OCI-LY3 (cell line): ENCODE measurements around the gene HOXA4.

Source experiments
- H2AFZ ChIP-seq: fragments of 200-600, 300-600 bp; shearing (Covaris generic); 2 replicates; pipeline ENCODE4 v1.6.0; 2014; ENCODE audit warnings: antibody characterized with exemption, low read depth, low read length
- H3K27ac ChIP-seq: fragments of 200-600, 300-600 bp; sonication (generic); 2 replicates; pipeline ENCODE4 v1.5.1; 2014; ENCODE audit warnings: mild to moderate bottlenecking, low read length, moderate library complexity, mixed read lengths
- H3K27me3 ChIP-seq: fragments of 200-600, 300-600 bp; sonication (generic); 2 replicates; pipeline ENCODE4 v1.6.1; 2014; ENCODE audit warnings: low read depth, low read length, mixed read lengths
- H3K36me3 ChIP-seq: fragments of 200-600, 300-600 bp; sonication (generic); replicated peaks from 2 replicates; pipeline ENCODE3; 2014; ENCODE audit warnings: low read depth, low read length, mixed read lengths
- H3K4me1 ChIP-seq: fragments of 300-600, 200-600 bp; sonication (generic); 2 replicates; pipeline ENCODE4 v1.6.1; 2014; ENCODE audit warnings: low read length, mixed read lengths
- H3K4me2 ChIP-seq: fragments of 200-600, 300-600 bp; sonication (generic); 2 replicates; pipeline ENCODE4 v1.6.1; 2014; ENCODE audit warnings: low read length, mixed read lengths
- H3K4me3 ChIP-seq: fragments of 300-600, 200-600 bp; sonication (generic); 2 replicates; pipeline ENCODE4 v1.5.1; 2014; ENCODE audit warnings: antibody characterized with exemption, mild to moderate bottlenecking, low read length, moderate library complexity
- H3K79me2 ChIP-seq: fragments of 300-600, 200-600 bp; shearing (Covaris generic); 2 replicates; pipeline ENCODE4 v1.6.1; 2014; ENCODE audit warnings: mild to moderate bottlenecking, low read length, mixed read lengths
- H3K9ac ChIP-seq: fragments of 300-600, 200-600 bp; shearing (Covaris generic); 2 replicates; pipeline ENCODE4 v1.6.0; 2014; ENCODE audit warnings: mild to moderate bottlenecking, low read length, moderate library complexity
- H3K9me3 ChIP-seq: fragments of 200-600, 300-600 bp; shearing (Covaris generic); 2 replicates; pipeline ENCODE4 v1.6.1; 2014; ENCODE audit warnings: low read length, mixed read lengths; ENCODE audit not compliant: insufficient read depth
- H4K20me1 ChIP-seq: fragments of 200-600, 300-600 bp; sonication (generic); 2 replicates; pipeline ENCODE4 v1.6.1; 2016; ENCODE audit warnings: low read length, mixed read lengths; ENCODE audit not compliant: insufficient read depth
- EZH2phosphoT487 ChIP-seq: fragments of 200-600 bp; shearing (Covaris generic); IDR thresholded peaks from 2 replicates; pipeline ENCODE4 v1.6.1; 2018; ENCODE audit warnings: antibody characterized with exemption, mixed run types, low read depth
- TF ChIP-seq, protein P1 (sequence below): fragments of 200-600, 300-600 bp; sonication (generic); IDR thresholded peaks from 2 replicates; pipeline ENCODE4 v1.5.1; 2014; ENCODE audit warnings: antibody characterized with exemption, low read length, low read depth

Gene HOXA4

DNA sequence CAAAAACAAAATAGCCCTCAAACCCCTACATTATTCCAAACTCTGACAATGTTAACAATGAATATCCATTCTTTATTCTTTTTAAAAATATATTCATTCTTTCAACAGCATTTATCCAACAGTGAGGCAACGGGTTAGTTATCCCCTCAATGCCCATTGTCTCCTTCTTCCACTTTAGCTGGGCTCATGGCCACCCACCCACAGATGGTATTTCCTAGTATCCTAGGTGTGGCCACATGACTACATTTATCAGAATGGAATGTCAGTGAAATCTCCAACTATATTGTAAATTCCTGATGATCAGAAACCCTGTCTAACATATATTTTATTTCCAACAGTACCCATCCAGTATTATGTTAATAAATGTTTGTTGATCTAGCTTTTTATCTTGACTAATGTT is 48.4 kb downstream of the HOXA4 start:
- no peak for TF ChIP-seq EZH2phosphoT487
- TF ChIP-seq, protein P1, sequence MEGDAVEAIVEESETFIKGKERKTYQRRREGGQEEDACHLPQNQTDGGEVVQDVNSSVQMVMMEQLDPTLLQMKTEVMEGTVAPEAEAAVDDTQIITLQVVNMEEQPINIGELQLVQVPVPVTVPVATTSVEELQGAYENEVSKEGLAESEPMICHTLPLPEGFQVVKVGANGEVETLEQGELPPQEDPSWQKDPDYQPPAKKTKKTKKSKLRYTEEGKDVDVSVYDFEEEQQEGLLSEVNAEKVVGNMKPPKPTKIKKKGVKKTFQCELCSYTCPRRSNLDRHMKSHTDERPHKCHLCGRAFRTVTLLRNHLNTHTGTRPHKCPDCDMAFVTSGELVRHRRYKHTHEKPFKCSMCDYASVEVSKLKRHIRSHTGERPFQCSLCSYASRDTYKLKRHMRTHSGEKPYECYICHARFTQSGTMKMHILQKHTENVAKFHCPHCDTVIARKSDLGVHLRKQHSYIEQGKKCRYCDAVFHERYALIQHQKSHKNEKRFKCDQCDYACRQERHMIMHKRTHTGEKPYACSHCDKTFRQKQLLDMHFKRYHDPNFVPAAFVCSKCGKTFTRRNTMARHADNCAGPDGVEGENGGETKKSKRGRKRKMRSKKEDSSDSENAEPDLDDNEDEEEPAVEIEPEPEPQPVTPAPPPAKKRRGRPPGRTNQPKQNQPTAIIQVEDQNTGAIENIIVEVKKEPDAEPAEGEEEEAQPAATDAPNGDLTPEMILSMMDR = no peak
- Histone ChIP-seq H2AFZ (no peak overlapping the region), H3K4me3 (no peak overlapping the region), H3K27me3 (no peaks in the 10 kb centered on the region), H4K20me1 (no peaks in the 10 kb centered on the region), H3K9ac (no peak overlapping the region), H3K36me3 (no peaks in the 10 kb centered on the region), H3K4me1 (peaks cover 11% of the 10 kb centered on the region; the same call in 1 of the 2 replicates), H3K27ac (no peak overlapping the region), H3K9me3 (no peaks in the 10 kb centered on the region), H3K79me2 (no peaks in the 10 kb centered on the region), H3K4me2 (no peak overlapping the region)

DNA sequence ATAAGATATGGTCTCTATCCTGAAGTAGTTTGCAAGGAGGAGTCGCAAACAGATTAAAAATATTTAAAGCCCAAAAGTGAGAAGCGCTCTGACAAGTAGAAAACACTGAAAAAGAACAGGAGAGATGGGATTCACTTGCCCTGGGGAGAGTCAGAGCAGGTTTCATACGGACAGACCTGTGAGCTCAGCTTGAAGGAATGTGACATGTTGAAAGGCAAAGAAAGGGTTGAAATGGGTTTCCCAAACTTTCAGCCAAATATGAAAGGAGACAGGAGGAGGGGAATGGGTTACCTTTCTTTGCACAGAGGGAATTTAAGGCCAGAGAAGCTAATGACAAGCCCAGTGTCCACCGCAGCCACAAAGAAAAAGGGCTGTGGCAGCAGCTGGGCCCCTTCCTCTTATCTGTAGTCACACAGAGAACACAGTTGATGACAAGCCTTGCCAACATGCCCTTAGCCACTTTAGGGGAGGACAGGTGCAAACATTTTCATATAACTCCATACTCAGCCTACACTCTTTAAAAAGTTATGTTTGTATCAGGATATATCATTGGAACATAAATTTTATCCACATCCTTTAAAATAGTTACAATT is 49.6 kb downstream of the HOXA4 start:
- H3K4me3 ChIP-seq = no peak overlapping the region
- H3K9ac ChIP-seq = no peak overlapping the region
- no peak overlapping the region for H3K27ac ChIP-seq
- no peaks in the 10 kb centered on the region for H3K36me3 ChIP-seq
- no peak overlapping the region for H2AFZ ChIP-seq
- H4K20me1 ChIP-seq = no peaks in the 10 kb centered on the region
- peaks cover 11% of the 10 kb centered on the region; the same call in 1 of the 2 replicates for H3K4me1 ChIP-seq
- no peaks in the 10 kb centered on the region for H3K9me3 ChIP-seq
- H3K27me3 ChIP-seq = no peaks in the 10 kb centered on the region
- H3K4me2 ChIP-seq = no peak overlapping the region
- H3K79me2 ChIP-seq = no peaks in the 10 kb centered on the region
- TF ChIP-seq EZH2phosphoT487 = no peak
- TF ChIP-seq, protein P1 = no peak

DNA sequence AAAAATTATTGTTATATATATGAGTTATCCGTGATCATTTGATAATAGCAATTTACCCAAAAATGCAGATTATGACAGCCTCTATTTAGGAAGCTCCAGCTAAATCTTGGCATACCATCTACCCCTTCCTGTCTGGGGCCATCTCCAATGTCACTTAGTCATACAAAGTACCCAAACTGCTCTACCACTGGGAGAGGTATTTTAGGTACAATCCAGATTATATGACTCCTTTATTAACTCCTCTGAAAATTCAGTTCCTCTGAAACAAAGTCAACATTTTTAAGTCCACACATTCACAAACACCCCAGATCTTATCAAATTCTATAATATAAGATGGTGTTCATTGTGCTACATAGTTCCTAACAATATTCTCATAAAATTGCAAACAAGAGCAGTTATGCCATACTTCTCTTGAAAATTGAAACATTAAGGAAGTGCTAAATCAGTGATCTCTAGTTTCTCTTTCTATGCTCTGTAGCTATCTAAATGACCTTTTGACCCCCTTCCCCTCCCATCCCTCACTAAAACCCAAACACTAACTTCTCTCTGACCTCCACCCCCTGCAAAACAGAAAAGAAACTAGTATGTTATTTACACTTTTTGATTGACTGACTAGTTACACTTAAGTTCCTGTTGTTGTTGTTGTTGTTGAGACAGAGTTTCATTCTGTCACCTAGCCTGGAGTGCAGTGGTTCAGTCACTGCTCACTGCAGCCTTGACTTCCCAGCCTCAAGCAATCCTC is 51.2 kb downstream of the HOXA4 start:
- no peak overlapping the region for H3K9ac ChIP-seq
- H3K4me2 ChIP-seq = peak overlapping the region; percentile 18; the same call in 1 of the 2 replicates
- H4K20me1 ChIP-seq = no peaks in the 10 kb centered on the region
- H3K9me3 ChIP-seq = no peaks in the 10 kb centered on the region
- no peak overlapping the region for H3K4me3 ChIP-seq
- no peak overlapping the region for H2AFZ ChIP-seq
- H3K27ac ChIP-seq = no peak overlapping the region
- H3K4me1 ChIP-seq = peaks cover 11% of the 10 kb centered on the region; the same call in 1 of the 2 replicates
- H3K36me3 ChIP-seq = no peaks in the 10 kb centered on the region
- no peaks in the 10 kb centered on the region for H3K27me3 ChIP-seq
- no peaks in the 10 kb centered on the region for H3K79me2 ChIP-seq
- TF ChIP-seq, protein P1 = no peak
- no peak for TF ChIP-seq EZH2phosphoT487

DNA sequence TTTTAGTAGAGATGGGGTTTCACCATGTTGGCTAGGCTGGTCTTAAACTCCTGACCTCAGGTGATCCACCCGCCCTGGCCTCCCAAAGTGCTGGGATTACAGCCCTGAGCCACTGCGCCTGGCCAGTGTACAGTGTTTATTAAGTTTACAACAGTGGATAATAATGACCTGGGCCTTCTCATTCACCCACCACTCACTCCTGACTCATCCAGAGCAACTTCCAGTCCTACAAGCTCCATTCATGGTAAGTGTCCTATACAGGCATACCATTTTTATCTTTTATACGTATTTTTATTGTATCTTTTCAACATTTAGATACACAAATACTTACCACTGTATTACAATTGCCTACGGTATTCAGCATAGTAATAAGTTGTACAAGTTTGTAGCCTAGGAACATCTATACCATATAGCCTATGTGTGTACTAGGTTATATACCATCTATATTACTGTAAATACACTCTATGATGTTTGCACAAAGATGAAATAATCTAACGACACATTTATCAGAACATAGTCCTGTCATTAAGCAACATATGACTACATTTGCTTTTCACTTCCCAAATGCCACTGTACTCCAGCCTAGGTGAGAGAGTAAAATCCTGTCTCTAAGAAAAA is 51.8 kb downstream of the HOXA4 start:
- H4K20me1 ChIP-seq = no peaks in the 10 kb centered on the region
- no peak overlapping the region for H3K27ac ChIP-seq
- no peak overlapping the region for H3K4me3 ChIP-seq
- H3K4me1 ChIP-seq = peaks cover 11% of the 10 kb centered on the region; the same call in 1 of the 2 replicates
- H3K9me3 ChIP-seq = no peaks in the 10 kb centered on the region
- H3K4me2 ChIP-seq = no peak overlapping the region
- no peaks in the 10 kb centered on the region for H3K36me3 ChIP-seq
- H3K9ac ChIP-seq = no peak overlapping the region
- no peaks in the 10 kb centered on the region for H3K27me3 ChIP-seq
- no peaks in the 10 kb centered on the region for H3K79me2 ChIP-seq
- TF ChIP-seq EZH2phosphoT487 = no peak
- TF ChIP-seq, protein P1 = no peak
- H2AFZ ChIP-seq = no peak overlapping the region
